Measurements from ENCODE around the gene TNNI2.

DNA sequence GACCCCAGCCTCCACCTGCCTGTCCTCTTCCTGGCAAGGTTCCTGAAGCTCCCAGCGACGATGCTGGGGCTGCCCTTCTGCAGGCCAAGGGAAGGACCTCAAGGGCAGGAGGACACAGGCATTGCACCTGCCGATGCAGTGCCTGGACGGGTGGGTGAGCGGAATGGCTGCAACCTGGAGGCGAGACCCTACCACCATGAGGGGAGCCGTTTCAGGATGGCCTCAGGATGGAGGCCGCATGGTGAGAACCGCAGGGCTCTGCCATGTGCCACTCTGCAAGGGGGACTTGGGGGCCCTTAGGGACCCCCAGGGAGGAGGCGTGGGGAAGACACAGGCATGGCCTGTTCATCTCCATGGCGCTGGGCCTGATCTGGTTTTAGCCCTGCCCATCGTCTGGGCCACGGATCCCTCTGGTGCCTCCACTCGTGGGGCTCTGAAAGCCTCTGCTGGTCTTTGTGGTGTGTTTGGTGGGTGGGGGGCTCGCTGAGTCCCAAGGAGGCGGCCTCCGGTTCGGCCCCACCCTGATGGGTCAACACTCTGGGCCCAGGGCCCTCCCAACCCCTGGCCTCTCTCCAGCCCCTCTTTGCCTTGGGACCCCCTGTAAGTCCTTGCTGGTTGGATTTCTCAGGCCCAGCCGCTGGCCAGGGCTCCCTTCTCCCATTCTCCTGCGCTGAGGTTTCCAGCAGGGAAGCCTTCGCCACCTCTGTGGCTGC lies 12.8 kb downstream of the TNNI2 start:
- TF ChIP-seq POLR2A (IDR thresholded peaks at IDR 0.05; ENCODE audit: low read depth, low read length) (no peak), POLR2AphosphoS5 (IDR thresholded peaks at IDR 0.05; ENCODE audit: low read depth, low read length) (no peak)
